ENCODE data around the gene ST3GAL3.

The ST3GAL3 gene

GRCh38 chr1:43977376-43978263, 270.3 kb downstream of the ST3GAL3 start:
- Mint-ChIP-seq H3K27me3 (ENCODE audit: low read depth, poor library complexity) (peaks cover 4% of the 10 kb centered on the region), H3K4me1 (peaks cover 69% of the 10 kb centered on the region), H3K4me3 (peak overlapping the region; percentile 93), H3K36me3 (ENCODE audit: low read depth) (peaks cover 32% of the 10 kb centered on the region), H3K27ac (no peak overlapping the region), H3K9me3 (no peaks in the 10 kb centered on the region)
- TF ChIP-seq CTCF (IDR thresholded peaks at IDR 0.05): no peak
- no peak for DNase-seq

- no peak for TF ChIP-seq CTCF (IDR thresholded peaks at IDR 0.05)
- Mint-ChIP-seq H3K9me3 (no peaks in the 10 kb centered on the region), H3K4me3 (peak overlapping the region; percentile 93), H3K36me3 (ENCODE audit: low read depth) (peaks cover 28% of the 10 kb centered on the region), H3K27ac (peak overlapping the region; percentile 80), H3K27me3 (ENCODE audit: low read depth, poor library complexity) (peaks cover 4% of the 10 kb centered on the region), H3K4me1 (peaks cover 74% of the 10 kb centered on the region)
- DNase-seq: no peak
These were observed 270.9 kb downstream of the ST3GAL3 start for GRCh38 chr1:43978264-43978550.

GRCh38 chr1:43978551-43979260, 271.4 kb downstream of the ST3GAL3 start, which contains the start of gene B4GALT2:
Gene B4GALT2, plus strand, starts transcription at chr1:43979210. Its CDS starts 1,951 bp downstream, at chr1:43981161.
- peaks cover 25% of the 10 kb centered on the region for H3K36me3 Mint-ChIP-seq (ENCODE audit: low read depth)
- no peaks in the 10 kb centered on the region for H3K9me3 Mint-ChIP-seq
- peaks cover under 1% of the 10 kb centered on the region for H3K27me3 Mint-ChIP-seq (ENCODE audit: low read depth, poor library complexity)
- no peak for TF ChIP-seq CTCF (IDR thresholded peaks at IDR 0.05)
- peak within 1 kb of the TSS; percentile 80 for H3K27ac Mint-ChIP-seq
- H3K4me3 Mint-ChIP-seq: peak within 1 kb of the TSS; percentile 93
- peaks cover 78% of the 10 kb centered on the region for H3K4me1 Mint-ChIP-seq
- peak; percentile 63 for DNase-seq

GRCh38 chr1:43979261-43979527, 271.9 kb downstream of the ST3GAL3 start:
- Mint-ChIP-seq H3K27me3 (ENCODE audit: low read depth, poor library complexity) (no peaks in the 10 kb centered on the region), H3K4me1 (peaks cover 78% of the 10 kb centered on the region), H3K9me3 (no peaks in the 10 kb centered on the region), H3K36me3 (ENCODE audit: low read depth) (peaks cover 27% of the 10 kb centered on the region), H3K4me3 (no peak overlapping the region), H3K27ac (no peak overlapping the region)
- no peak for DNase-seq
- no peak for TF ChIP-seq CTCF (IDR thresholded peaks at IDR 0.05)

- Mint-ChIP-seq H3K27ac (no peak overlapping the region), H3K9me3 (no peaks in the 10 kb centered on the region), H3K36me3 (ENCODE audit: low read depth) (peaks cover 30% of the 10 kb centered on the region), H3K4me1 (peaks cover 78% of the 10 kb centered on the region), H3K27me3 (ENCODE audit: low read depth, poor library complexity) (no peaks in the 10 kb centered on the region), H3K4me3 (peak overlapping the region; percentile 91)
- peak; percentile 56 for DNase-seq
- TF ChIP-seq CTCF (IDR thresholded peaks at IDR 0.05): no peak
These were observed 272.4 kb downstream of the ST3GAL3 start for GRCh38 chr1:43979528-43980254.
